Measurements from ENCODE around the gene PLEKHA8.

PLEKHA8 gene

GRCh38 chr7:30036220-30036619 is 8.0 kb downstream of the PLEKHA8 start:
- POLR2A ChIA-PET (ENCODE audit: low non-redundant PET) = no interaction called here
- no peak overlapping the region for H3K27ac ChIP-seq
- no peak for TF ChIP-seq CTCF (conservative IDR thresholded peaks at IDR 0.05; ENCODE audit: low read depth)
- DNase-seq (ENCODE audit: low spot score) = no peak
- CTCF ChIA-PET = no interaction called here

- CTCF ChIA-PET = interaction anchor here (0.6 to 0.7 kb wide), 2 partner anchors 24 to 29 kb away, joined by 5 to 6 read pairs; no protein-coding TSS in a partner anchor
- no peak for TF ChIP-seq CTCF (conservative IDR thresholded peaks at IDR 0.05; ENCODE audit: low read depth)
- DNase-seq (ENCODE audit: low spot score) = no peak
- no peak overlapping the region for H3K27ac ChIP-seq
- POLR2A ChIA-PET (ENCODE audit: low non-redundant PET) = no interaction called here
These were observed 10.2 kb downstream of the PLEKHA8 start for GRCh38 chr7:30038196-30038980.

- ChIA-PET POLR2A (ENCODE audit: low non-redundant PET) (no interaction called here), CTCF (interaction anchor here (1.0 kb wide), 1 partner anchor 11 kb away, joined by 3 read pairs; no protein-coding TSS in a partner anchor)
- no peak for DNase-seq (ENCODE audit: low spot score)
- TF ChIP-seq CTCF (conservative IDR thresholded peaks at IDR 0.05; ENCODE audit: low read depth) = no peak
- no peak overlapping the region for H3K27ac ChIP-seq
These were observed 12.7 kb downstream of the PLEKHA8 start for GRCh38 chr7:30040938-30041337.

- POLR2A ChIA-PET (ENCODE audit: low non-redundant PET) = no interaction called here
These were observed 13.5 kb downstream of the PLEKHA8 start for GRCh38 chr7:30041526-30042269.

GRCh38 chr7:30046127-30046770 is 18.0 kb downstream of the PLEKHA8 start:
- no peak for DNase-seq (ENCODE audit: low spot score)
- POLR2A ChIA-PET (ENCODE audit: low non-redundant PET) = no interaction called here
- CTCF ChIA-PET = interaction anchor here (0.6 kb wide), 1 partner anchor 14 kb away, joined by 3 read pairs; no protein-coding TSS in a partner anchor
- no peak for TF ChIP-seq CTCF (conservative IDR thresholded peaks at IDR 0.05; ENCODE audit: low read depth)
- H3K27ac ChIP-seq = no peak overlapping the region

More at GRCh38 chr7:30041526-30042269, 13.5 kb downstream of the PLEKHA8 start:
- no peak overlapping the region for H3K27ac ChIP-seq
- CTCF ChIA-PET = interaction anchor here (0.7 kb wide), 1 partner anchor 1085 kb away, joined by 3 read pairs; no protein-coding TSS in a partner anchor
- TF ChIP-seq CTCF (conservative IDR thresholded peaks at IDR 0.05; ENCODE audit: low read depth) = no peak
- DNase-seq (ENCODE audit: low spot score) = no peak

- CTCF ChIA-PET = interaction anchor here (0.6 kb wide), 1 partner anchor 93 kb away, joined by 4 read pairs; no protein-coding TSS in a partner anchor
- POLR2A ChIA-PET (ENCODE audit: low non-redundant PET) = no interaction called here
These were observed 18.9 kb downstream of the PLEKHA8 start for GRCh38 chr7:30047124-30047523.

More at GRCh38 chr7:30047124-30047523, 18.9 kb downstream of the PLEKHA8 start:
- DNase-seq (ENCODE audit: low spot score) = no peak
- H3K27ac ChIP-seq = no peak overlapping the region
- TF ChIP-seq CTCF (conservative IDR thresholded peaks at IDR 0.05; ENCODE audit: low read depth) = no peak
